ENCODE data around the gene TGFA. TPM values are rescaled to one million over a fixed set of nuclear protein-coding genes. Genes with fewer than 3 reads are reported as not detected.
"Not testable (repeated sequence)": the region's sequence is repeated elsewhere in the genome, so short reads cannot be mapped to it uniquely, and the experiment has no call there.

TGFA gene
- total RNA-seq, 1 experiment from 2014 or later = 1.0 TPM

GRCh38 chr2:70498054-70498453 is 55.6 kb downstream of the TGFA start:
- peak; percentile 6 for DNase-seq (ENCODE audit: low spot score)

GRCh38 chr2:70496819-70497218 is 56.8 kb downstream of the TGFA start:
- DNase-seq (ENCODE audit: low spot score) = no peak

- no peak for DNase-seq (ENCODE audit: low spot score)
These were observed 59.2 kb downstream of the TGFA start for GRCh38 chr2:70494293-70494886.

GRCh38 chr2:70490381-70490780 is 63.2 kb downstream of the TGFA start:
- no peak for DNase-seq (ENCODE audit: low spot score)

- no peak for DNase-seq (ENCODE audit: low spot score)
These were observed 64.5 kb downstream of the TGFA start for GRCh38 chr2:70489165-70489564.

GRCh38 chr2:70484086-70484485 is 69.5 kb downstream of the TGFA start:
- DNase-seq (ENCODE audit: low spot score) = no peak

GRCh38 chr2:70482401-70482800 is 71.2 kb downstream of the TGFA start:
- DNase-seq (ENCODE audit: low spot score) = no peak

GRCh38 chr2:70480468-70480867 is 73.2 kb downstream of the TGFA start:
- no peak for DNase-seq (ENCODE audit: low spot score)

GRCh38 chr2:70479816-70480215 is 73.8 kb downstream of the TGFA start:
- DNase-seq (ENCODE audit: low spot score) = no peak

- no peak for DNase-seq (ENCODE audit: low spot score)
These were observed 76.2 kb downstream of the TGFA start for GRCh38 chr2:70477441-70477844.

GRCh38 chr2:70475266-70475665 is 78.4 kb downstream of the TGFA start:
- DNase-seq (ENCODE audit: low spot score) = no peak

GRCh38 chr2:70474256-70474848 is 79.3 kb downstream of the TGFA start:
- DNase-seq (ENCODE audit: low spot score) = no peak

- DNase-seq (ENCODE audit: low spot score) = no peak
These were observed 80.4 kb downstream of the TGFA start for GRCh38 chr2:70473101-70473722.

- peak; percentile 6 for DNase-seq (ENCODE audit: low spot score)
These were observed 81.3 kb downstream of the TGFA start for GRCh38 chr2:70472221-70472890.

- DNase-seq (ENCODE audit: low spot score) = peak; percentile 79
These were observed 82.5 kb downstream of the TGFA start for GRCh38 chr2:70471129-70471528.

- DNase-seq (ENCODE audit: low spot score) = no peak
These were observed 83.7 kb downstream of the TGFA start for GRCh38 chr2:70469961-70470360.

- no peak for DNase-seq (ENCODE audit: low spot score)
These were observed 84.2 kb downstream of the TGFA start for GRCh38 chr2:70469435-70469834.

GRCh38 chr2:70468878-70469277 is 84.7 kb downstream of the TGFA start:
- no peak for DNase-seq (ENCODE audit: low spot score)

GRCh38 chr2:70467831-70468779 is 85.5 kb downstream of the TGFA start:
- no peak for DNase-seq (ENCODE audit: low spot score)

GRCh38 chr2:70467237-70467636 is 86.4 kb downstream of the TGFA start:
- DNase-seq (ENCODE audit: low spot score) = no peak

GRCh38 chr2:70466647-70467046 is 87.0 kb downstream of the TGFA start:
- not testable (repeated sequence) for DNase-seq (ENCODE audit: low spot score)

- no peak for DNase-seq (ENCODE audit: low spot score)
These were observed 89.6 kb downstream of the TGFA start for GRCh38 chr2:70463997-70464396.
